HEK293T (cell line): ENCODE results near the gene DISP3.

Experiments
- CTCF ChIA-PET: fragments of 350-600 bp; formaldehyde crosslinking; extraction: SDS; loops from one replicate; lab custom pipeline; 2021; ENCODE audit warnings: antibody characterized with exemption, inconsistent platforms; lab: Yijun Ruan, JAX
- POLR2A ChIA-PET: fragments of 350-600 bp; formaldehyde crosslinking; extraction: SDS; loops from one replicate; lab custom pipeline; 2020; ENCODE audit warnings: antibody characterized with exemption, inconsistent platforms; lab: Yijun Ruan, JAX
- DNase-seq: peaks from one replicate; pipeline ENCODE4 v3.0.0; 2012; ENCODE audit warnings: mixed read lengths; ENCODE audit errors: extremely low spot score
- ARNT ChIP-seq: fragments of 450-650 bp; IDR thresholded peaks from 2 replicates; pipeline ENCODE4 v1.6.1; 2017; ENCODE audit warnings: mild to moderate bottlenecking
- BHLHE40 ChIP-seq: fragments of 450-650 bp; IDR thresholded peaks from 2 replicates; pipeline ENCODE4 v1.6.1; 2016; ENCODE audit warnings: mild to moderate bottlenecking, moderate library complexity, borderline replicate concordance
- CTBP1 ChIP-seq: fragments of 450-650 bp; IDR thresholded peaks from 2 replicates; pipeline ENCODE4 v1.6.1; 2016; ENCODE audit warnings: borderline replicate concordance
- ELF4 ChIP-seq: fragments of 450-650 bp; IDR thresholded peaks from 2 replicates; pipeline ENCODE4 v1.6.1; 2017; ENCODE audit warnings: antibody characterized with exemption
- FOXA1 ChIP-seq: fragments of 450-650 bp; IDR thresholded peaks from 2 replicates; pipeline ENCODE4 v1.6.1; 2016; ENCODE audit warnings: mild to moderate bottlenecking
- FOXK2 ChIP-seq: fragments of 450-650 bp; IDR thresholded peaks from 2 replicates; pipeline ENCODE4 v1.6.1; 2016; ENCODE audit warnings: mild to moderate bottlenecking
- FOXM1 ChIP-seq: fragments of 450-650 bp; IDR thresholded peaks from 2 replicates; pipeline ENCODE4 v1.6.1; 2017; ENCODE audit warnings: mild to moderate bottlenecking, borderline replicate concordance
- HDGF ChIP-seq: fragments of 450-650 bp; IDR thresholded peaks from 2 replicates; pipeline ENCODE4 v1.6.1; 2017; ENCODE audit warnings: antibody characterized with exemption, borderline replicate concordance
- L3MBTL2 ChIP-seq: fragments of 450-650 bp; conservative IDR thresholded peaks from 2 replicates; pipeline ENCODE4 v1.6.1; 2016; ENCODE audit warnings: mild to moderate bottlenecking
- LEF1 ChIP-seq: fragments of 450-650 bp; IDR thresholded peaks from 2 replicates; pipeline ENCODE4 v1.6.1; 2017; ENCODE audit warnings: mild to moderate bottlenecking, borderline replicate concordance
- NFRKB ChIP-seq: fragments of 450-650 bp; IDR thresholded peaks from 2 replicates; pipeline ENCODE4 v1.6.1; 2016; ENCODE audit warnings: mild to moderate bottlenecking, moderate library complexity
- SP1 ChIP-seq: fragments of 450-650 bp; IDR thresholded peaks from 2 replicates; pipeline ENCODE4 v1.6.1; 2017
- SUZ12 ChIP-seq: fragments of 450-650 bp; IDR thresholded peaks from 2 replicates; pipeline ENCODE4 v1.6.1; 2016; ENCODE audit warnings: mild to moderate bottlenecking
- TARDBP ChIP-seq: fragments of 450-650 bp; IDR thresholded peaks from 2 replicates; pipeline ENCODE4 v1.6.1; 2016
- ZNF384 ChIP-seq: fragments of 450-650 bp; IDR thresholded peaks from 2 replicates; pipeline ENCODE4 v1.6.1; 2016
- TF ChIP-seq, protein P1 (sequence below): fragments of 450-650 bp; IDR thresholded peaks from 2 replicates; pipeline ENCODE4 v1.6.1; 2016

Gene DISP3

DNA sequence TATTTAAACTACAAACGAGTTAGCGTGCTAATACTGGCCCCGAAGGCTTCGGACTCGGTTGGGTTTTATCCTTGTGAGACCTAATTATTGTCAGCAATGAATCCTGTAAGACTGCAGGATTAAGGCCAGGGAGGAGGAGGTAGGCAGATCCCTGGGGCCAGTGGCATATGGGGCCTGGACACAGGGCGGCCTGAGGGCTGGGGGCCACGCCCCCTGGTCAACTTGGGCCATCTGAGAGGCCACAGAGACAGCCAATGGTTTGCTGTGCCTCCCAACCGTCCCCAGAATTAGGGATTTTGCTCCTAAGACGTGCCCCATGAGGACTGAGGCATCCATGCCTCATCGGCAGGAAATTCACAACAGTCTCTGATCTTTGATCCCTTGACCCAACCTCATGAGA is 31.1 kb upstream of the DISP3 start:
- DNase-seq, result no peak
- ChIA-PET POLR2A (no interaction called here), CTCF (no interaction called here)
- TF ChIP-seq, protein P1, sequence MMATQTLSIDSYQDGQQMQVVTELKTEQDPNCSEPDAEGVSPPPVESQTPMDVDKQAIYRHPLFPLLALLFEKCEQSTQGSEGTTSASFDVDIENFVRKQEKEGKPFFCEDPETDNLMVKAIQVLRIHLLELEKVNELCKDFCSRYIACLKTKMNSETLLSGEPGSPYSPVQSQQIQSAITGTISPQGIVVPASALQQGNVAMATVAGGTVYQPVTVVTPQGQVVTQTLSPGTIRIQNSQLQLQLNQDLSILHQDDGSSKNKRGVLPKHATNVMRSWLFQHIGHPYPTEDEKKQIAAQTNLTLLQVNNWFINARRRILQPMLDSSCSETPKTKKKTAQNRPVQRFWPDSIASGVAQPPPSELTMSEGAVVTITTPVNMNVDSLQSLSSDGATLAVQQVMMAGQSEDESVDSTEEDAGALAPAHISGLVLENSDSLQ, result no peak
- TF ChIP-seq BHLHE40 (no peak), TARDBP (no peak), FOXA1 (no peak), HDGF (no peak), CTBP1 (no peak), FOXM1 (no peak), SUZ12 (no peak), L3MBTL2 (no peak)

GRCh38 chr1:11448373-11449099 is 30.4 kb upstream of the DISP3 start:
- DNase-seq, result no peak
- TF ChIP-seq SUZ12, result no peak
- no peak for TF ChIP-seq HDGF
- TF ChIP-seq FOXK2, result no peak
- TF ChIP-seq TARDBP, result no peak
- no peak for TF ChIP-seq FOXA1
- TF ChIP-seq ELF4, result no peak
- no peak for TF ChIP-seq ZNF384
- no peak for TF ChIP-seq NFRKB
- TF ChIP-seq ARNT, result no peak
- no peak for TF ChIP-seq SP1
- TF ChIP-seq LEF1, result no peak
- TF ChIP-seq, protein P1, result no peak
- CTCF ChIA-PET, result interaction anchor here (1.1 kb wide), 1 partner anchor 10 kb away, joined by 3 read pairs; no protein-coding TSS in a partner anchor
- POLR2A ChIA-PET, result no interaction called here

DNA sequence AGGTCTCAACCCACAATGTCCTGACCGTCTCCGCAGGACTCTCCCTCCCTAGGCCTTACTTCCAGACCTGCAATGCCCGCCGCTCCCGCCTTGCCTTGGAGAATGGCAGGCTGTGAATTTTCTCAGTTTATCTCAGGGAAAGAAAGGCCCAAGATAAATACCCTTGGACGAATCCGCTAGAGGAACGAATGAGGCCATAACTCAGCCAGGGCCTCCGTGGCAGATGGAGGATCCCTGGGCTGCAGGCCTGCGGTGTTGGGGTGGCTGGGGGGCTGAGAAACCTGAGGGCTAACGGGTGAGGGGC is 29.9 kb upstream of the DISP3 start:
- POLR2A ChIA-PET, result no interaction called here
- CTCF ChIA-PET, result interaction anchor here (1.1 kb wide), 1 partner anchor 11 kb away, joined by 3 read pairs; no protein-coding TSS in a partner anchor
- no peak for DNase-seq
- TF ChIP-seq BHLHE40, result no peak
- TF ChIP-seq ZNF384, result no peak
- no peak for TF ChIP-seq ARNT
- TF ChIP-seq HDGF, result no peak
- TF ChIP-seq, protein P1, result no peak
- no peak for TF ChIP-seq FOXM1
- no peak for TF ChIP-seq CTBP1

GRCh38 chr1:11450310-11450709 is 28.6 kb upstream of the DISP3 start:
- CTCF ChIA-PET, result no interaction called here
- TF ChIP-seq SP1 (no peak), L3MBTL2 (no peak), TARDBP (no peak), FOXM1 (no peak), FOXK2 (no peak), ELF4 (no peak), HDGF (no peak), SUZ12 (no peak)
- TF ChIP-seq, protein P1, result no peak
- POLR2A ChIA-PET, result no interaction called here
- no peak for DNase-seq

DNA sequence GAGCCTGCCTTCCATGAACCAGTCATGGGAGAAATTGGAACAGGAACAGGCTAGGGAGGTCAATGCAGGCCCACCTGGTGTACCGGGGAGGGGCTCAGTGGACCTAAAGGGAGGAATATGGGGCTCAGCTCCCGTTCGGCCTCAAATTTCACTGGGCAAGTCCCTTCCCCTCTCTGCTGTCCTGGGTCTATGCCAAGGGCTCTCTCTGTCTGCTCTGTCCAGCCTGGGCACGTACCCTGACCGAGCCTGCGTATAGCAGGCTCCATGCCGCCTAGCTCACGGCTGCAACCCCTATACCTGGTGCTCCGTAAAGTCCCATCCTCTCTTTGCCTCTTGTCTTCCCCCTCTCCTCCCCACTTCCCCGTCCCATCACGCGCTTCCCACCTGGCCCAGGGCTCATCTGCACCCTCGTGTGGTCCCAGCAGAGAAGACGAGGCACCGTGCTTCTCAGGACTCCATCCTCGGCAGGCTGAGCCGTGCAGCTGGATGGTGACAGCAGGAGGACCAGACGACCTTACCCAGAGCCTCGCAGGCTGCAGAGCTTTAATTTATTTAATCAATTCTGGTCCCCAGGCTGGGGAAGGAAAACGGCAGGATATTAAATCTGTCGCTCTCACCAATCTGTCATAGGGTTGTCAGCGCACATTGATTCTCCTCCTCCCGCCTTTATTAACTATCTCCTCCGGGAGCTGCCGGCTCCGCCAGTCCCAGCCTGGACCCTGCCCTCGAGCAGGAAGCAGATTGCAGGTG is 25.0 kb upstream of the DISP3 start:
- DNase-seq, result no peak
- ChIA-PET CTCF (no interaction called here), POLR2A (no interaction called here)
- TF ChIP-seq FOXA1, result no peak
- no peak for TF ChIP-seq ELF4
- TF ChIP-seq, protein P1, result no peak
- TF ChIP-seq NFRKB, result no peak
- TF ChIP-seq FOXK2, result no peak
- TF ChIP-seq FOXM1, result no peak
- TF ChIP-seq ZNF384, result no peak
- TF ChIP-seq HDGF, result no peak
- TF ChIP-seq BHLHE40, result no peak
- TF ChIP-seq ARNT, result no peak
- TF ChIP-seq CTBP1, result no peak
- no peak for TF ChIP-seq SP1
- TF ChIP-seq L3MBTL2, result no peak
- TF ChIP-seq LEF1, result no peak
- no peak for TF ChIP-seq TARDBP
- TF ChIP-seq SUZ12, result no peak
